ES-I3 (cell line): ENCODE results near the gene FER.
"Not testable (repeated sequence)": the region's sequence is repeated elsewhere in the genome, so short reads cannot be mapped to it uniquely, and the experiment has no call there.

Source experiments
- H3K36me3 ChIP-seq: 2 replicates; pipeline ENCODE4 v1.6.1; 2013; ENCODE audit warnings: mild to moderate bottlenecking, low read length, control low read depth, moderate library complexity; ENCODE audit not compliant: insufficient read depth
- H3K4me1 ChIP-seq: 2 replicates; pipeline ENCODE4 v1.6.1; 2013; ENCODE audit warnings: mild to moderate bottlenecking, control low read depth, low read length; ENCODE audit not compliant: insufficient read depth
- H3K9ac ChIP-seq: 2 replicates; pipeline ENCODE4 v1.6.1; 2013; ENCODE audit warnings: low read depth, mild to moderate bottlenecking, low read length, moderate library complexity
- H3K9me3 ChIP-seq: 2 replicates; pipeline ENCODE4 v1.6.1; 2013; ENCODE audit warnings: mild to moderate bottlenecking, low read length, moderate library complexity; ENCODE audit not compliant: control insufficient read depth, insufficient read depth

FER gene

DNA sequence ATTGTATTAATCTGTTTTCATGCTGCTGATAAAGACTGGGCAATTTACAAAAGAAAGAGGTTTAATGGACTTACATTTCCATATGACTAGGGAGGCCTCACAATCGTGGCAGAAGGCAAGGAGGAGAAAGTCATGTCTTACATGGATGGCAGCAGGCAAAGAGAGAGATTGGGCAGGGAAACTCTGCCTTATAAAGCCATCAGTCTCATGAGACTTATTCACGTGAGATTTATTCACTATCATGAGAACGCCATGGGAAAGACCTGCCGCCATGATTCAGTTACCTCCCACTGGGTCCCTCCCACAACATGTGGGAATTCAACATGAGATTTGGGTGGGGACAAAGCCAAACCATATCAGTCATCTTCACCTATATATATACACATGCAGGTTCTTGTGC, 103.4 kb downstream of the FER start:
- H3K9me3 ChIP-seq, H3K36me3 ChIP-seq, H3K4me1 ChIP-seq, H3K9ac ChIP-seq: not testable (repeated sequence)

- H3K4me1 ChIP-seq = no peaks in the 10 kb centered on the region
- H3K36me3 ChIP-seq = no peaks in the 10 kb centered on the region
- H3K9ac ChIP-seq = no peak overlapping the region
- no peaks in the 10 kb centered on the region for H3K9me3 ChIP-seq
These were observed 110.2 kb downstream of the FER start for GRCh38 chr5:108857905-108858304.

DNA sequence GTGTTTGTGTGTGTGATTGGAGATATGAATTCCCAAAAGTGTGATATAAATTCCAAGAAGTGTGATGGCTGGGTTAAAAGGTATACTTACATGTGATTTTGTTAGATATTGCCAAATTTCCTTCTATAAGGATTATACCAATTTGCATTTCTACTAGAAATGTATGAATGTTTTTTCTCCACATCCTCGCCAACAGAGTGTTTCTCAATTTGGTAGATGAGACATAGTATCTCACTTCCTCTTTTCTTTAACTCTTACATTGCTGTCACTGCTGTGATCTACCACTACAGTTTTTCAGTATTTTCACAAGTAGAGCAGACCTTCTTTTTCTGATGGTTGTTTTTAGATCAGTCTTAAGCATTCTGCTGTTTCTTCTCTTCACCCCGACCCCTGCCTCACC, 111.3 kb downstream of the FER start:
- Histone ChIP-seq H3K4me1 (no peaks in the 10 kb centered on the region), H3K9ac (no peak overlapping the region), H3K36me3 (no peaks in the 10 kb centered on the region)

GRCh38 chr5:108862211-108862610, 114.5 kb downstream of the FER start:
- no peaks in the 10 kb centered on the region for H3K4me1 ChIP-seq
- H3K9me3 ChIP-seq = no peaks in the 10 kb centered on the region
- no peak overlapping the region for H3K9ac ChIP-seq
- no peaks in the 10 kb centered on the region for H3K36me3 ChIP-seq

More for the DNA sequence above, 111.3 kb downstream of the FER start:
- H3K9me3 ChIP-seq = no peaks in the 10 kb centered on the region

- not testable (repeated sequence) for H3K36me3 ChIP-seq, H3K4me1 ChIP-seq, H3K9me3 ChIP-seq, H3K9ac ChIP-seq
These were observed 118.4 kb downstream of the FER start for GRCh38 chr5:108866097-108866496.

DNA sequence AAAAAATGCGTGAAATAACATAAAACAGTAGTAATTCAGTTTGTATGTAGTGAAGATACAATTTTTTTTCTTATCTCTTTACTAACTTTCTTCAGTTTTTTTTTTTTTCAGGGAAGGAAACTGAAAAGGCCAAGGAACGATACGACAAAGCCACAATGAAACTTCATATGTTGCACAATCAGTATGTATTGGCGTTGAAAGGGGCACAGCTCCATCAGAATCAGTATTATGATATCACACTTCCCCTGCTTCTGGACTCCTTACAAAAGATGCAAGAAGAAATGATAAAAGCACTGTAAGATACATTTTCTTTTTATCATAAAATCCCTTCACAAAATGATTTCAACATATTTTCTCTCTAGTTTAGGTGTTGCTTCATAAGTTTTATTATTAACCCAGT, 120.0 kb downstream of the FER start:
- Histone ChIP-seq H3K36me3 (no peaks in the 10 kb centered on the region), H3K9me3 (no peaks in the 10 kb centered on the region), H3K4me1 (no peaks in the 10 kb centered on the region), H3K9ac (no peak overlapping the region)

GRCh38 chr5:108869066-108869465, 121.4 kb downstream of the FER start:
- no peaks in the 10 kb centered on the region for H3K36me3 ChIP-seq
- no peaks in the 10 kb centered on the region for H3K9me3 ChIP-seq
- peaks cover 6% of the 10 kb centered on the region; the same call in 1 of the 2 replicates for H3K4me1 ChIP-seq
- H3K9ac ChIP-seq = no peak overlapping the region

- H3K4me1 ChIP-seq = peaks cover 6% of the 10 kb centered on the region
- H3K9ac ChIP-seq = no peak overlapping the region
- H3K36me3 ChIP-seq = no peaks in the 10 kb centered on the region
- no peaks in the 10 kb centered on the region for H3K9me3 ChIP-seq
These were observed 128.8 kb downstream of the FER start for GRCh38 chr5:108876451-108876850.

GRCh38 chr5:108878756-108879155, 131.1 kb downstream of the FER start:
- Histone ChIP-seq H3K4me1 (peaks cover under 1% of the 10 kb centered on the region), H3K9ac (no peak overlapping the region), H3K9me3 (no peaks in the 10 kb centered on the region), H3K36me3 (no peaks in the 10 kb centered on the region)

GRCh38 chr5:108881133-108881532, 133.4 kb downstream of the FER start:
- Histone ChIP-seq H3K9me3 (no peaks in the 10 kb centered on the region), H3K36me3 (no peaks in the 10 kb centered on the region), H3K4me1 (no peaks in the 10 kb centered on the region), H3K9ac (no peak overlapping the region)

GRCh38 chr5:108884736-108885135, 137.0 kb downstream of the FER start:
- no peak overlapping the region for H3K9ac ChIP-seq
- H3K4me1 ChIP-seq = no peaks in the 10 kb centered on the region
- H3K36me3 ChIP-seq = no peaks in the 10 kb centered on the region
- H3K9me3 ChIP-seq = no peaks in the 10 kb centered on the region

DNA sequence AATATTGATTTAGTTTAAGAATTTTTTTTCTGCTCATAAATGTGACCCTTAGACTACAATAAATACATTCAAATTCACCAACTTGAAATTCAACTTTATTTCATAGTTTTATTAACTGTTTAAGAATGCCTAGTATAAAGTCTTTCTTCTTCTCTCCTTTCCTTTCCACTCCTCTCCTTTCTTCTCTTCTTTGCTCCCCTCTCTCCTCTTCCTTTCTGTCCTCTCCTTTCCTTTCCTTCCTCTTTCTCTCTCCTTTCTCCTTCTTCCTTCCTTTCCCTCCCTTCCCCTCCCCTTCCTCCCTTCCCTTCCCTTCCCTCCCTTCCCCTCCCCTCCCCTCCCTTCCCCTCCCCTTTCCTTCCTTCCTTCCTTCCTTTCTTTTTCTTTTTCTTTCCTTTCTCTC, 150.6 kb downstream of the FER start:
- Histone ChIP-seq H3K9ac (no peak overlapping the region), H3K4me1 (no peaks in the 10 kb centered on the region), H3K9me3 (no peaks in the 10 kb centered on the region), H3K36me3 (no peaks in the 10 kb centered on the region)

GRCh38 chr5:108898707-108899106, 151.0 kb downstream of the FER start:
- no peaks in the 10 kb centered on the region for H3K9me3 ChIP-seq

GRCh38 chr5:108899244-108899643, 151.5 kb downstream of the FER start:
- not testable (repeated sequence) for H3K36me3 ChIP-seq, H3K9ac ChIP-seq, H3K4me1 ChIP-seq, H3K9me3 ChIP-seq

More at GRCh38 chr5:108898707-108899106, 151.0 kb downstream of the FER start:
- H3K36me3 ChIP-seq = no peaks in the 10 kb centered on the region
- H3K9ac ChIP-seq = no peak overlapping the region
- H3K4me1 ChIP-seq = no peaks in the 10 kb centered on the region

GRCh38 chr5:108900668-108901067, 153.0 kb downstream of the FER start:
- Histone ChIP-seq H3K9me3 (no peaks in the 10 kb centered on the region), H3K36me3 (no peaks in the 10 kb centered on the region), H3K4me1 (no peaks in the 10 kb centered on the region), H3K9ac (no peak overlapping the region)

GRCh38 chr5:108905805-108906204, 158.1 kb downstream of the FER start:
- no peaks in the 10 kb centered on the region for H3K9me3 ChIP-seq
- H3K4me1 ChIP-seq = no peaks in the 10 kb centered on the region
- no peak overlapping the region for H3K9ac ChIP-seq
- H3K36me3 ChIP-seq = no peaks in the 10 kb centered on the region
